Measurements from ENCODE around the gene WDR37.
"Not testable (repeated sequence)": the region's sequence is repeated elsewhere in the genome, so short reads cannot be mapped to it uniquely, and the experiment has no call there.

WDR37 gene

DNA sequence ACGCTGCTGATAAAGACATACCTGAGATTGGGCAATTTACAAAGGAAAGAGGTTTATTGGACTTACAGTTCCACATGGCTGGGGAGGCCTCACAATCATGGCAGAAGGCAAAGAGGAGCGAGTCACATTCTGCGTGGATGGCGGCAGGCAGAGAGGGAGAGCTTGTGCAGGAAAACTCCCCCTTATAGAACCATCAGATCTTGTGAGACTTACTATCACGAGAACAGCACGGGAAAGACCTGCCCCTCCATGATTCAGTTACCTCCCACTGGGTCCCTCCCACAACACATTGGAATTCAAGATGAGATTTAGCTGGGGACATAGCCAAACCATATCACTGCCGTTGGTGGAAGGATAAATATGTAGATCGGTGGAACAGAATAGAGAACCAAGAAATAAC is 10.5 kb downstream of the WDR37 start:
- not testable (repeated sequence) for H3K4me3 ChIP-seq (ENCODE audit: low read length); DNase-seq (ENCODE audit: low read depth, low spot score)

DNA sequence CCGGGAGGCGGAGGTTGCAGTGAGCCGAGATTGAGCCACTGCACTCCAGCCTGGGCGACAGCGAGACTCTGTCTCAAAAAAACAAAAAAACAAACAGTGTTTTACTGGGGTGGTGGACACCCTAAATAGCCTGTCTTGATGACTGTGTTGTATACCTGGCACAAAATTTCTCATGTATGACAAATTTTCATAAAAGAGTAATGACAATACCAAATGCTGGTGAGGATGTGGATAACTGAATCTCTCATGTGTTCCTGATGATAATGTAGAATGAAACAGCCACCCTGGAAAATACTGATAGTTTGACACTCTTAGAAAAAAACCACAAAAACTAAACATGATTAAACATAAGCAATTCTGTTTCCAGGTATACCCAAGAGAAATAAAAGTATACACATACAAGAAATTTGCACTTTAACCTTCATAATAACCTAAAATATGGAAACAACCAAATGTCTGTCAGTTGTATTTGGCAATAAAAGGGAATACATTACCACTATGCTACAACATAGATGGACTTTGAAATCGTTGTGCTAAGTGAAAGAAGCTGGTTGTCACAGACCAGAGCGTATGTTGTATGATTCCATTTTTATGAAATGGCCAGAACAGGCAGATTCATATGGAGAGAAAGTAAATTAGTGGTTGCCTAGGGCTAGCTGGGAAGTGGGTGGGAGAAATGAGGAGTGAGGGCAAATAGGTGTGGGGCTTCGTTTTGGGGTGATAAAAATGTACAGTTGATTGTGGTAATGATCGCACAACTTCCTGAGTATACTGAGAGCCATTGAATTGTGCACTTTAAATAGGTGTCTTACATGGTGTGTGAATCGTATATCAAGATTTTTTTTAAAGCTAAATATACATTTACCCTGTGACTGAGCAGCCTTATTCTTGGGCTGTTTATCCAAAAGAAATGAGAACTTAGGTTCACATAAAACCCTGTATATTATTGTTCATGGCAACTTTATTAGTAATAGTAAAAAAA is 12.5 kb downstream of the WDR37 start:
- no peak for DNase-seq (ENCODE audit: low read depth, low spot score)
- no peak overlapping the region for H3K4me3 ChIP-seq (ENCODE audit: low read length)

GRCh38 chr10:1070919-1071318 is 14.7 kb downstream of the WDR37 start:
- no peak overlapping the region for H3K4me3 ChIP-seq (ENCODE audit: low read length)
- no peak for DNase-seq (ENCODE audit: low read depth, low spot score)

DNA sequence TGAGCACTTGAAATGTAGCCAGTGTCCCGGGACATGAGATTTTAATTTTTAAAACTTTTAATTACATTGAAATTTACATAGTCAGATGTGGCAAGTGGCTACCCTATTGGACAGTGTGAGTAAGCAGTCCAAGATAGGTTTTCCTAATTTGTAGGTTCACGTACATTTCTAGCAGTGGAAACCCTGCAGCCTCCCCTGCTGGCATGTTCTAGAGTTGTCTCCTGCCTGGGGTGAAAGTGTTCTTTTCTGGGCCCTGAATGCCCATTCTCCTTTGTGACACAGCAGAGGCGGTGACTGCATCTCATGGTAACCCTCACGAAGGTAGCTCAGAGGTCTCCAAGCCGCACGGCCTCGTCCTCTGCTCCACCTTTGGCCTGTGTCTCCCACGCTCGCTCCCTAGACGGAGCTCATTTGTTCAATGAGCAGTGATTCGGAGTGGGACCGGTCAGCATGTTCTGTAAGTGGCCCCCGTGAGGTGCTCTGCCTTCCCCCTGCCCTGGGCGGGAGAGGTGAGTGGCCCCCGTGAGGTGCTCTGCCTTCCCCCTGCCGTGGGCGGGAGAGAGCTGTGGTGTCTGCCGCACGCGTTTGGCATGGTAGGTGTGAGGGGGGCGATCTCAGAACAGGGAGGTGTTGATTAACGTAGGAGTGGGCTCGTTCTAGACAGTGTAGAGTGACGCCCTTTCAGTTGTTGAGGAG is 18.0 kb downstream of the WDR37 start:
- no peak overlapping the region for H3K4me3 ChIP-seq (ENCODE audit: low read length)
- DNase-seq (ENCODE audit: low read depth, low spot score) = no peak

DNA sequence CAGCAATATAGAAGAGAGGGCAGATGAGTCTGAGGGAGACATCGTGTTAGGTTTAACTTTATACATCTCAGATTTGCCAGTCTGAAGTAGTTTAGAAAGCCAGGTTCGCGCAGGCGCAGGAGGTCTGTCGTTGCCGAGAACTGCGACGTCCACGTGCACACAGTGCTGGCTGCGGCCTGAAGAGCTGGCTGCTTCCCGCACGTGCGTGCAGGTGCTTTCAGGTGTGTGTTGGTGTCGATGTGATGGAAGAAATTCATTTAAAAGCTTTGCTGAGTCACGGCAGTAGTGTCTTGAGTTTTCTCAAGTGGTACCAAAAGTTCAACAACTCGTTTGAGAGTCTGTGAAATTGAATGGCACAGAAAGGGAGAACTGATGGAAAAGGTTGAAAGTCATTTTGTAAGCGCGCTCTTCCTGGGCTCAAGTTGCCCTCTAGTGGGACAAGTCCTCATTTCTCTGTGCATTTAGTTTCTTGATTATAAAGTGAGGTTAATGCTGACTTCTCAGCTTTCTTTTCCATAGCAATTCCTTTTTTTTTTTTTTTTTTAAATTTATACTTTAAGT is 18.6 kb downstream of the WDR37 start:
- no peak overlapping the region for H3K4me3 ChIP-seq (ENCODE audit: low read length)
- peak; percentile 30 for DNase-seq (ENCODE audit: low read depth, low spot score)

DNA sequence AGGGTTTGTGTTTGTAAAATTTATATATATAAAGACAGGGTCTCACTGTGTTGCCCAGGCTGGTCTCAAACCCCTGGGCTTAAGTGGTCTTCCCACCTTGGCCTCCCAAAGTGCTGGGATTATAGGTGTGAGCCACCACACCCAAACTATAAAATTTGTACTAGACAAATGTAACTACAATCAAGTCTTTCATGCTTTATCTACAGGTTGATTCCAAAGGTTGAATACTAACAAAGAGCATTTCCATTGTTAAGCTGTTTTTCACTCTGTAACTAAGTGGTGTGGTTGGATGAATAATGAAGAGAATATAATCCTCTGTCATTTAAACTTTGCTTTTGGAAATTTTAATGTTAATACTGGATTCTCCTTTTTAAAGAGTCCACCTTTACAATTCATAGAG is 22.5 kb downstream of the WDR37 start:
- DNase-seq (ENCODE audit: low read depth, low spot score) = no peak
- no peak overlapping the region for H3K4me3 ChIP-seq (ENCODE audit: low read length)

DNA sequence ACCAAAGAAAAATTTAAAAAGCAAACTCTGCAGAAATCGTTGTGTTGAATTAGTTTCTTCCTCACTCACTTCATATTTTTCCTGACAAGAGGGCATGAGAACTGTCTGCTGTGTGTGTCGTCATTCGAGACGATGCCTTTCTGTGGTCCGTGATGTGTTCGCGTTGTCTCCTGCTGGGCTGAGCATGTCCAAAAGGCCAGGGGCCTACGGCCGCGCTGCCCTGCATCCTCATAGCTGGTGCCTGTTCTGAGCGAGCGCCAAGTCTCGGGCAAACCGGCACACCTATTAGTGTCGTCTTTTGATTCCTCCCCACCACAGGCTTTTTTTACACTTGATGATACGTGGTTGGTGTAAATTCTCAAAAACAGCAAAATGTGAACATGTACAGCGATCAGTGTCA is 27.4 kb downstream of the WDR37 start:
- no peak overlapping the region for H3K4me3 ChIP-seq (ENCODE audit: low read length)
- no peak for DNase-seq (ENCODE audit: low read depth, low spot score)

- no peak for DNase-seq (ENCODE audit: low read depth, low spot score)
- H3K4me3 ChIP-seq (ENCODE audit: low read length) = no peak overlapping the region
These were observed 28.1 kb downstream of the WDR37 start for GRCh38 chr10:1084011-1084950.

- H3K4me3 ChIP-seq (ENCODE audit: low read length) = no peak overlapping the region
- no peak for DNase-seq (ENCODE audit: low read depth, low spot score)
These were observed 29.1 kb downstream of the WDR37 start for GRCh38 chr10:1085258-1085657.

DNA sequence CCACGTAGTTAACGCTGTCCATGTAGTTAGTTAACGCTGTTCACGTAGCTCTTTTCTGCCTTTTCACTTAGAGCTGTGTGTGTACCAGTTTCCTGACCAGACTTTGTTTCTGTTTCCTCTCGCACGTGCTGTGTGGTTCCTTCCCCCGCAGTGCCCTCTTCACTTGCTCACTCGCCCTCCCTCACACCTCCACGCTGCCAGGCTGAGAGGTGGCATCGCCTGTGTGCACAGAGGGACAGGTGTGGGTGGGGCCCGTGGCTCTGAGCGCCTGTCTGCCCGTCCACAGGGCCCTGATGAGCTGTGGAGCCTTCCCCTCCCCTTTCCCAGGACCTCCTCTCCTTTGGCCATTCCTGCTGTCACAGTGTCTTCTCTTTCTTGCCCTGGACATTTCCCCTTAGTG is 30.6 kb downstream of the WDR37 start:
- no peak overlapping the region for H3K4me3 ChIP-seq (ENCODE audit: low read length)

GRCh38 chr10:1089017-1089689 is 33.0 kb downstream of the WDR37 start:
- H3K4me3 ChIP-seq (ENCODE audit: low read length) = no peak overlapping the region
- DNase-seq (ENCODE audit: low read depth, low spot score) = no peak

More for the DNA sequence above, 30.6 kb downstream of the WDR37 start:
- DNase-seq (ENCODE audit: low read depth, low spot score) = no peak

- no peak for DNase-seq (ENCODE audit: low read depth, low spot score)
- H3K4me3 ChIP-seq (ENCODE audit: low read length) = no peak overlapping the region
These were observed 34.5 kb downstream of the WDR37 start for GRCh38 chr10:1090696-1091095.

- no peak for DNase-seq (ENCODE audit: low read depth, low spot score)
- H3K4me3 ChIP-seq (ENCODE audit: low read length) = no peak overlapping the region
These were observed 37.5 kb downstream of the WDR37 start for GRCh38 chr10:1093696-1094095.

GRCh38 chr10:1094112-1095057 is 38.2 kb downstream of the WDR37 start:
- H3K4me3 ChIP-seq (ENCODE audit: low read length) = no peak overlapping the region
- no peak for DNase-seq (ENCODE audit: low read depth, low spot score)

- no peak overlapping the region for H3K4me3 ChIP-seq (ENCODE audit: low read length)
- DNase-seq (ENCODE audit: low read depth, low spot score) = no peak
These were observed 39.3 kb downstream of the WDR37 start for GRCh38 chr10:1095498-1095897.

GRCh38 chr10:1096287-1096889 is 40.2 kb downstream of the WDR37 start:
- no peak for DNase-seq (ENCODE audit: low read depth, low spot score)
- H3K4me3 ChIP-seq (ENCODE audit: low read length) = no peak overlapping the region

DNA sequence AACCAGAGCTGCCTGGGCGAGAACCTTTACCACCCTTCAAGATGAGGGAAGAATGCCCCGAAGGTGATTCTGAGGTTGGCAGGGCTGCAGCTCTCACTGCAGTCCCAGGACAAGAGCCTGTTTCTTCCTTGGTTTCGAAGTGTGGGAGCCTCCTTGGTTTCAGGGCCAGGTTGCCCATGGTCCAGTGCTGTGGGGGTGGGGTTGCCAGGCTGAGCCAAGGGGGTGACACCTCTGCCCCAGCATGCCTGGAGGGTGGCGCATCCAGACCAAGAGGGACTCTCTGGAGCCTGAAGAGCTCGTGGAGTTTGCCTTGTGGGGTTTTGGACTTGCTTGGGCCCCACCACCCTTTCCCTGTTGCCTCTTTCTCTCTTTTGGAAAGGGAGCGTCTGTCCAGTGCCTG is 41.3 kb downstream of the WDR37 start:
- DNase-seq (ENCODE audit: low read depth, low spot score) = no peak
- no peak overlapping the region for H3K4me3 ChIP-seq (ENCODE audit: low read length)

Measured in Jurkat, Clone E6-1 (cell line).